CD4-positive, alpha-beta T cell treated with Interleukin-2 at 100 ng/mL for 4 hours (primary cell): ENCODE results near the gene UBQLN1.
"Not testable (repeated sequence)": the region's sequence is repeated elsewhere in the genome, so short reads cannot be mapped to it uniquely, and the experiment has no call there.

ENCODE experiments used
- DNase-seq: peaks from one replicate; pipeline ENCODE4 v3.0.0-alpha.2; 2020; ENCODE audit warnings: low spot score

Gene UBQLN1

DNA sequence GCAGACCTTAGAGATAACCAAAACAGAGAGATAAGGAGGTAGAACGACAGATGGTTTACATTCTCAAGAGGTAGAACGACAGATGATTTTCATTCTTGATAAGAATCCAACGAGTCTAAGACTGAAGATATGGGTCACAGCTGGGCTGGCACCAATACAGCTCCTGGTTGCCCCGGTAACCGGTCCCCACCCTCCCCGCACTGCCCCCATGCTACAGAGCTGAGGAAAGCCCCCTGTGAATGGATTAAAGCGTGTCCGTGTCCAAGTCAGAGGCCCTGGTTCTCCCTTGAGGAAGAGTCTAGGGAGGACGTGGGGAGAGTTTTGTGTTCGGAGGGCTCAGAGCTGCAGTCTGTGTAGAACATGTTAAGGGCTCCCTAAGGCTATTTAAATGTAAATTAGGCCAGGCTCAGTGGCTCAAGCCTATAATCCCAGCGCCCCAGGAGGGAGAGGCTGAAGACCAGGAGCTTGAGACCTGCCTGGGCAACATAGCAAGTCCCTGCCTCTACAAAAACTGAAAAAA lies 76.8 kb downstream of the UBQLN1 start:
- DNase-seq, result no peak

DNA sequence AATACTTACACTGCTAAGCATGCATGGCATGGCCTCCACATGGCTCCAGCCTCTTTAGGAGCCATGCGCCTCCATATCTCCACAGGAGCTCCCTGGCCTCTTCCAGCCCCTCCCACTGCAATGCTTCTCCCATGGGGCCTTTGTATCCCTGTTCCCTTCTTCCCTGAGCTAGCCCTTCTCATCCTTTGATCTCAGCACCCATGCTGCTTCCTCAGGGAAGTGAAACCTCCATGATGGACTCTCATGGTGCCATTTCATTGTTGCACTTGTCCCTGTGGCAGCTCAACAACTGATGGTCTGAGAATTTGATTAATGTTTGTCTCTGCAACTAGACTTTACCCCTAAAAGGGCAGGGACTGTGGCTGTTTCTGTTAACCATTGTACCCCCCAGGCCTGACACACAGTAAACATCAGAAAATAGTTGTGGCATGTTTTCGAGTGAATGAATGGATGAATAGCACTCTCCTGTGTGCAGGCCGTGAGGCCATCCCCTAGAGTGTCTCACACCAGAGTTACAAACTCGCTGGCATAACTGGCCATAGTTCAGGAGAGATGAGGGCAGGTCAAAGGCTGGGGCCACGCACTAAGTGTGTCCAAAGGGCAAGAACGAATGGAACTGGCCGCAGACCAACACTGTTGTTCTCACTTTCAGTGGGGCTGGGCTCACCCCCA lies 78.2 kb downstream of the UBQLN1 start:
- no peak for DNase-seq

- no peak for DNase-seq
These were observed 79.2 kb downstream of the UBQLN1 start for GRCh38 chr9:83628540-83628939.

DNA sequence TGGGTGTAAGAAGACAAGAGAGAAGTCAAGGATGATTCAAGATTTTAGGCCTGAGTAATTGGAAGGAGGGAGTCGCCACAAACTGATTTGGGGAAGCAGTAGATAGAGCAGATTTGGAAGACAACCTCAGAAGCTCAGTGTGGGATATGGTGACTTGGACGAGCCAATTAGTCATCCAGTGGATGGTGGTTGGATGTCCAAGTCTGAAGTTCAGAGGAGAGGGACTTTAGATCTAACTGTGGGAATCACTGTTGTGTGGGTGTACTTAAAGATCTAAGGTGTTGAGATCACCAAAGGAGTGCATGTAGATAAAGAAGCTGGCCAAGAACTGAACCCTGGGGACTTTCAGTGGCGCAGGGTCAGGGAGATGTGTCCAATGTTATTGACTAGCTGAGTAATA lies 82.6 kb downstream of the UBQLN1 start:
- no peak for DNase-seq

GRCh38 chr9:83623679-83624076 lies 84.1 kb downstream of the UBQLN1 start:
- peak; percentile 34 for DNase-seq

DNA sequence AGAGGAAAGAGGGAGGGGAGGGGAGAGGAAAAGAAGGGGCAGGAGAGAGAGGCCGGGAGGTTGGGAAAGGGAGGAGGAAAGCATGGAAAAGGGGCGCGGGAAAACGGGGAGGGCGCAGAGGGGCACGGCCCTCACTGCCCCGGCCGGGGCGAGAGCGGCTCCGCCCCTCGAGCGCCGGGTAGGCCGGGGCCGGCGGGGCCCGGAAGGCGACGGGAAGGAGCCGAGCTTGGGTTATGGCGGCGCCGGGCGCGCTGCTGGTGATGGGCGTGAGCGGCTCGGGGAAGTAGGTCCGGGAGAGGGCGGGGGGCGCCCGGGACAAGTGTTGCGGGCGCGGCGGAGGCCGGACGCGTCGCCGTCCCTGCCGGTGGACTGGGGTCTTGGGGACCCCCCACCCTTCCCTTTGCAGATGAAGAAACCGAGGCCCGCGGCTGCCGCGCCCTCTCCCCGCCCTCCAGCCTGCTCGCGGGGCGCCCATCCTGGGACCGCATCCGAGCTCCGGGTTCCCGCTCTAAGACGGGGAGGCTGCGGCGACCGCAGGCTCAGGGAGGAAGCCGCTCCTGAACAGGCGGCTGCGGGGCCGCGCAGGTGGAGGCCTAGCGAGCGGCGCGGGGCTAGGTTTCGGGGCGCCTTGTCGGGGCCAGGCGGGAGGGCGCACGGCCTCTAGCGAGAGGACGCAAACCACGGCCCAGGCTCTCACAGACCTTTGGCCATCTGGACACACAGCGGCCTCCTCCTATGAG lies 84.6 kb downstream of the UBQLN1 start, which contains the start of gene IDNK:
Gene IDNK, plus strand, starts transcription at position 205 of the 740 bp plus-strand sequence. Its CDS starts 29 bp downstream, at position 234.
- peak; percentile 55 for DNase-seq

GRCh38 chr9:83622433-83622938 lies 85.3 kb downstream of the UBQLN1 start:
- DNase-seq, result peak; percentile 3

DNA sequence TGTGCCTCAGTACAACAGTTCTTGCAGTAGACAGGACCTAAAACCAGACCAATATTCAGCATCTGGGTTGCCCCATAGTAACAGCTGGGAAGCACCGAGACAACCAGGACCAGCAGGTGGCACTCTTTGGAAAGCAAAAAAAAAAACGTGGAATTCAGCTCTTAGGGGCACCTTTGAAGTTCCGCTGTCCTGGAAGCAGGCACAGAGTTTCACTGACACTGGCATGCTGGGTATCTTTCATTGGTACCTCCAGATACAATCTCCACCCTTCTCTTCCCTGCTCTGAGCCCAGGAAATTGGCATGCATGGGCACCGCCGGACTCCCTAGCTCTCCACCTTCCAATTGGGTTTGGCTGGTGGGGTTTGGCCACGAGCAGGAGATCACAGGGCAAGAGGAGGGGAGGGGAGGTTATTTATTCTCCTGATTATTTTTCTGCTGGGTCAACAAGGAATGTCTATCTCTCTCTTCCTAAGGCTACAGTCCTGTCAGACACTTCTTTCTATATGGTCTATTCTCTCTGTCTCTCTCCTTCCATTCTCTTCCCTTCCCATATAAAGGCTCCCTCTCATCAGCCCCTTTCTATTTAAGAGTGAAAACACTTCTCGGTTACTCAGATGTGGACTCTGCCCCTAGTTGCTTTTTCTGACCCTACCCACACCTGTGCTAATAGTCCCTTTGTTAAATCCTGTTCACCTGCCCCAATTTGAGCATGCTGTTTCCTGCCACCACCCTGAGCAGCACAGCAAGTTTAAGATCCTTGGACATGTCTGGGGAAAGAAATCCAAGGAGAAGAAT lies 86.7 kb downstream of the UBQLN1 start:
- peak; percentile 48 for DNase-seq

- DNase-seq, result no peak
These were observed 90.5 kb downstream of the UBQLN1 start for GRCh38 chr9:83617299-83617698.

DNA sequence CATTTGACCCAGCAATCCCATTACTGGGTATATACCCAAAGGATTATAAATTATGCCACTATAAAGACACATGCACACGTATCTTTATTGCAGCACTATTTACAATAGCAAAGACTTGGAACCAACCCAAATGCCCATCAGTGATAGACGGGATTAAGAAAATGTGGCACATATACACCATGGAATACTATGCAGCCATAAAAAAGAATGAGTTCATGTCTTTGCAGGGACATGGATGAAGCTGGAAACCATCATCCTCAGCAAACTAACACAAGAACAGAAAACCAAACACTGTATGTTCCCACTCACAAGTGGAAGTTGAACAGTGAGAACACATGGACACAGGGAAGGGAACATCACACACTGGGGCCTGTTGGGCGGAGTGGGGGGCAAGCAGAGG lies 94.5 kb downstream of the UBQLN1 start:
- not testable (repeated sequence) for DNase-seq
